ENCODE data around the gene GRIA4. TPM values are rescaled to one million over a fixed set of nuclear protein-coding genes. Genes with fewer than 3 reads are reported as not detected.

GRIA4 gene
- total and polyA plus RNA-seq, 2 experiments from 2014 or later = 1.3 to 3.7 TPM

GRCh38 chr11:105968021-105968697, 358.3 kb downstream of the GRIA4 start:
- TF ChIP-seq CTCF (IDR thresholded peaks at IDR 0.05; ENCODE audit: poor library complexity) (no peak), EZH2 (IDR thresholded peaks at IDR 0.05; ENCODE audit: borderline replicate concordance) (no peak), EZH2phosphoT487 (IDR thresholded peaks at IDR 0.05; ENCODE audit: low read depth, severe bottlenecking, unreplicated experiment) (no peak)
- H3K4me3 ChIP-seq = no peak overlapping the region
- H2AFZ ChIP-seq = no peak overlapping the region
- H3K9me3 ChIP-seq (ENCODE audit: low read depth) = no peaks in the 10 kb centered on the region
- H3K36me3 ChIP-seq (replicated peaks; ENCODE audit: insufficient read depth, low read depth) = no peaks in the 10 kb centered on the region
- WGBS (ENCODE audit: low lambda C conversion rate, missing lambda C conversion rate) = 76% methylated on average over 3 of the region's 3 CpGs
- DNase-seq (ENCODE audit: low spot score) = peak; percentile 7
- no peaks in the 10 kb centered on the region for H3K9me2 ChIP-seq (replicated peaks; ENCODE audit: insufficient read depth)
- no peak overlapping the region for H3K4me2 ChIP-seq
- no peak overlapping the region for H3K27ac ChIP-seq
- H4K20me1 ChIP-seq (ENCODE audit: insufficient read depth, poor library complexity, severe bottlenecking) = no peaks in the 10 kb centered on the region
- no peaks in the 10 kb centered on the region for H3K27me3 ChIP-seq
- no peaks in the 10 kb centered on the region for H3K79me2 ChIP-seq
- H3K4me1 ChIP-seq (ENCODE audit: insufficient read depth) = no peaks in the 10 kb centered on the region

- H3K27ac ChIP-seq = no peak overlapping the region
- H3K27me3 ChIP-seq = no peaks in the 10 kb centered on the region
- no peaks in the 10 kb centered on the region for H3K9me3 ChIP-seq (ENCODE audit: low read depth)
- H3K4me2 ChIP-seq = no peak overlapping the region
- H3K36me3 ChIP-seq (replicated peaks; ENCODE audit: insufficient read depth, low read depth) = no peaks in the 10 kb centered on the region
- TF ChIP-seq EZH2phosphoT487 (IDR thresholded peaks at IDR 0.05; ENCODE audit: low read depth, severe bottlenecking, unreplicated experiment) (no peak), EZH2 (IDR thresholded peaks at IDR 0.05; ENCODE audit: borderline replicate concordance) (no peak), CTCF (IDR thresholded peaks at IDR 0.05; ENCODE audit: poor library complexity) (no peak)
- H3K9me2 ChIP-seq (replicated peaks; ENCODE audit: insufficient read depth) = no peaks in the 10 kb centered on the region
- no peak overlapping the region for H2AFZ ChIP-seq
- no peaks in the 10 kb centered on the region for H3K79me2 ChIP-seq
- no peak for DNase-seq (ENCODE audit: low spot score)
- 52% methylated on average over 1 of the region's 1 CpG for WGBS (ENCODE audit: low lambda C conversion rate, missing lambda C conversion rate)
- H4K20me1 ChIP-seq (ENCODE audit: insufficient read depth, poor library complexity, severe bottlenecking) = no peaks in the 10 kb centered on the region
- H3K4me3 ChIP-seq = no peak overlapping the region
- H3K4me1 ChIP-seq (ENCODE audit: insufficient read depth) = no peaks in the 10 kb centered on the region
Measured at GRCh38 chr11:105969756-105970155, 359.9 kb downstream of the GRIA4 start.

DNA sequence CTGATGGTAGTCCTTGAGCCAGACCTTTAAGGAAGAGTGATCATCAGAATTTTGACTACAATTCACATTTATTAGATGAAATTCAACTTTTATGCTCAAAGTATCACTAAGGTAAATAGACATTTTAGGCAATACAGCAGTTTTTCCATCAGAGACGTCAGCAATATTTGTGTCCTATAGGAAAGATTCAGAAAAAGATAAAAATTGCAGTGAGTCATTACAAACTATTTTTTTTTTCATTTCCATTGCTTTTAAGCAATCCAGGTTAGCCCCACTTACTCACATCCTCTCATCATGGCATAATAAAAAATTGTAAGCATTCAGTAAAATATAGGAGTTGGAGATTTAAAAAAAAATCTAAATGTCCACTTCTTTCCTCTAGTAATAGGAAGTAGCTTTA, 365.3 kb downstream of the GRIA4 start:
- Histone ChIP-seq H3K4me2 (no peak overlapping the region), H3K36me3 (replicated peaks; ENCODE audit: insufficient read depth, low read depth) (no peaks in the 10 kb centered on the region), H3K79me2 (no peaks in the 10 kb centered on the region), H4K20me1 (ENCODE audit: insufficient read depth, poor library complexity, severe bottlenecking) (no peaks in the 10 kb centered on the region), H3K4me1 (ENCODE audit: insufficient read depth) (no peaks in the 10 kb centered on the region), H3K9me3 (ENCODE audit: low read depth) (no peaks in the 10 kb centered on the region), H3K27me3 (no peaks in the 10 kb centered on the region), H3K4me3 (no peak overlapping the region), H2AFZ (no peak overlapping the region), H3K27ac (no peak overlapping the region), H3K9me2 (replicated peaks; ENCODE audit: insufficient read depth) (no peaks in the 10 kb centered on the region)
- DNase-seq (ENCODE audit: low spot score) = no peak
- no peak for TF ChIP-seq EZH2phosphoT487 (IDR thresholded peaks at IDR 0.05; ENCODE audit: low read depth, severe bottlenecking, unreplicated experiment)
- no peak for TF ChIP-seq EZH2 (IDR thresholded peaks at IDR 0.05; ENCODE audit: borderline replicate concordance)
- TF ChIP-seq CTCF (IDR thresholded peaks at IDR 0.05; ENCODE audit: poor library complexity) = no peak
- WGBS (ENCODE audit: low lambda C conversion rate, missing lambda C conversion rate) = 90% methylated on average over 1 of the region's 1 CpG
